ENCODE data around the gene ACOT13.

GRCh38 chr6:24673625-24674024, 6.7 kb downstream of the ACOT13 start:
- no peak for TF ChIP-seq POLR2AphosphoS5 (IDR thresholded peaks at IDR 0.05)
- no peak for TF ChIP-seq CTCF (IDR thresholded peaks at IDR 0.05)
- TF ChIP-seq POLR2A (IDR thresholded peaks at IDR 0.05) = no peak
